SU-DHL-6 (cell line): Measurements from ENCODE around the gene CR2.

Source experiments
- EZH2phosphoT487 ChIP-seq: fragments of 200-600 bp; sonication (generic), shearing (Covaris generic); conservative IDR thresholded peaks from 2 replicates; pipeline ENCODE4 v1.6.1; 2018; ENCODE audit warnings: mild to moderate bottlenecking, antibody characterized with exemption, low read length, moderate library complexity, mixed read lengths
- TF ChIP-seq, protein P1 (sequence below): fragments of 200-600 bp; sonication (generic); IDR thresholded peaks from one replicate; pipeline ENCODE4 v1.5.1; 2017; ENCODE audit warnings: antibody characterized with exemption, mild to moderate bottlenecking, low read length, moderate library complexity; ENCODE audit not compliant: insufficient read depth, poor library complexity, severe bottlenecking

DNA sequence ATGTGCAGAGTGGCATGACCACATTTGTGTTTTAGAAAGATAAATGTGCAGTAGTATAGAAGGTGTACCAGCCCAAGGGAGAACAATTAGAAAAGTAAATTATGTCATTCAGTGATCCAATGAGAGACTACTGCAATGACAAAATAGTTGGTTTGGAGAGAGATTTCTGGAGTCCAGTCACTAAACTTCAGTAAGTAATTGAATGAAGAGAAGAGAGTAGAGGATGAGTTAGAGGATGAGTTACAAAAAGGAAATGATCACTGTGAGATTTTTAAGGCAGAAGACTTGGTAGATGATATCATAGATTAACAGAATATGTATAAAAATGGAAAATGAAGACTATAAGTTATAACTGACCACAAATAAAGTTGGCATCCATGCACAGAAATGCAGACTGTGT lies 8.4 kb downstream of the CR2 start:
- TF ChIP-seq, protein P1, sequence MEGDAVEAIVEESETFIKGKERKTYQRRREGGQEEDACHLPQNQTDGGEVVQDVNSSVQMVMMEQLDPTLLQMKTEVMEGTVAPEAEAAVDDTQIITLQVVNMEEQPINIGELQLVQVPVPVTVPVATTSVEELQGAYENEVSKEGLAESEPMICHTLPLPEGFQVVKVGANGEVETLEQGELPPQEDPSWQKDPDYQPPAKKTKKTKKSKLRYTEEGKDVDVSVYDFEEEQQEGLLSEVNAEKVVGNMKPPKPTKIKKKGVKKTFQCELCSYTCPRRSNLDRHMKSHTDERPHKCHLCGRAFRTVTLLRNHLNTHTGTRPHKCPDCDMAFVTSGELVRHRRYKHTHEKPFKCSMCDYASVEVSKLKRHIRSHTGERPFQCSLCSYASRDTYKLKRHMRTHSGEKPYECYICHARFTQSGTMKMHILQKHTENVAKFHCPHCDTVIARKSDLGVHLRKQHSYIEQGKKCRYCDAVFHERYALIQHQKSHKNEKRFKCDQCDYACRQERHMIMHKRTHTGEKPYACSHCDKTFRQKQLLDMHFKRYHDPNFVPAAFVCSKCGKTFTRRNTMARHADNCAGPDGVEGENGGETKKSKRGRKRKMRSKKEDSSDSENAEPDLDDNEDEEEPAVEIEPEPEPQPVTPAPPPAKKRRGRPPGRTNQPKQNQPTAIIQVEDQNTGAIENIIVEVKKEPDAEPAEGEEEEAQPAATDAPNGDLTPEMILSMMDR, result no peak
- TF ChIP-seq EZH2phosphoT487, result no peak
